ENCODE measurements around the gene RFX2. TPM values are rescaled to one million over a fixed set of nuclear protein-coding genes. Genes with fewer than 3 reads are reported as not detected.

RFX2 gene
- total and polyA plus RNA-seq, 12 donors = 2.3 to 10.4 (median 4.6) TPM

- Histone ChIP-seq H3K4me1 (replicated peaks in 1 of 2) (peaks cover 70 to 99% of the 10 kb centered on the region in 2 donors), H3K36me3 (replicated peaks in 1 of 2) (no peaks in the 10 kb centered on the region), H3K27me3 (no peaks in the 10 kb centered on the region), H3K4me3 (no peak overlapping the region), H3K27ac (peak overlapping the region in 3 of 5 donors; percentile 35 to 94 (median 93)), H3K9me3 (replicated peaks in 1 of 3) (no peaks in the 10 kb centered on the region)
- TF ChIP-seq CTCF (IDR thresholded peaks at IDR 0.05) (no peak), POLR2A (IDR thresholded peaks at IDR 0.05) (no peak)
- intact Hi-C loops (cut with DNase I) = loop anchor here in 1 of 2 donors (5.0 kb wide), 1 partner anchor 41 kb away; no protein-coding TSS in a partner anchor
- WGBS, 4 donors = 86 to 95% (median 90%) methylated on average over 13 to 21 of the region's 21 CpGs
- no peak for DNase-seq
Measured at GRCh38 chr19:5958074-5958850, 152.0 kb downstream of the RFX2 start.

GRCh38 chr19:5957170-5957569 lies 153.1 kb downstream of the RFX2 start:
- peak in 5 of 7 donors; percentile 68 to 79 (median 69) for DNase-seq
- TF ChIP-seq POLR2A (IDR thresholded peaks at IDR 0.05) = peak in 1 of 2 donors; percentile 10
- no peak for TF ChIP-seq CTCF (IDR thresholded peaks at IDR 0.05)
- Histone ChIP-seq H3K4me3 (no peak overlapping the region), H3K4me1 (replicated peaks in 1 of 2) (peaks cover 70 to 99% of the 10 kb centered on the region in 2 donors), H3K27me3 (no peaks in the 10 kb centered on the region), H3K36me3 (replicated peaks in 1 of 2) (no peaks in the 10 kb centered on the region), H3K9me3 (replicated peaks in 1 of 3) (no peaks in the 10 kb centered on the region), H3K27ac (peak overlapping the region in 3 of 5 donors; percentile 35 to 86 (median 81))
- intact Hi-C loops (cut with DNase I) = loop anchor here in 1 of 2 donors (5.0 kb wide), 1 partner anchor 40 kb away; no protein-coding TSS in a partner anchor
- WGBS, 4 donors = 45 to 52% (median 49%) methylated on average over 9 to 10 of the region's 10 CpGs

- peaks cover 68 to 99% of the 10 kb centered on the region in 2 donors for H3K4me1 ChIP-seq (replicated peaks in 1 of 2)
- H3K9me3 ChIP-seq (replicated peaks in 1 of 3) = no peaks in the 10 kb centered on the region
- intact Hi-C loops (cut with DNase I) = loop anchor here in 1 of 2 donors (5.0 kb wide), 1 partner anchor 39 kb away; no protein-coding TSS in a partner anchor
- no peaks in the 10 kb centered on the region for H3K27me3 ChIP-seq
- H3K4me3 ChIP-seq = no peak overlapping the region
- TF ChIP-seq CTCF (IDR thresholded peaks at IDR 0.05) (no peak), POLR2A (IDR thresholded peaks at IDR 0.05) (no peak)
- H3K27ac ChIP-seq = peak overlapping the region in 4 of 5 donors; percentile 34 to 86 (median 58)
- DNase-seq = peak in 1 of 7 donors; percentile 49
- H3K36me3 ChIP-seq (replicated peaks in 1 of 2) = no peaks in the 10 kb centered on the region
- 83 to 85% (median 84%) methylated on average over 10 to 12 of the region's 12 CpGs for WGBS, 4 donors
Measured at GRCh38 chr19:5956728-5957127, 153.6 kb downstream of the RFX2 start.

GRCh38 chr19:5956323-5956722 lies 154.0 kb downstream of the RFX2 start:
- WGBS, 4 donors = 51 to 59% (median 57%) methylated on average over 3 of the region's 3 CpGs
- Histone ChIP-seq H3K9me3 (replicated peaks in 1 of 3) (no peaks in the 10 kb centered on the region), H3K4me1 (replicated peaks in 1 of 2) (peaks cover 64 to 99% of the 10 kb centered on the region in 2 donors), H3K27ac (peak overlapping the region in 4 of 5 donors; percentile 34 to 86 (median 58)), H3K27me3 (no peaks in the 10 kb centered on the region), H3K36me3 (replicated peaks in 1 of 2) (no peaks in the 10 kb centered on the region), H3K4me3 (no peak overlapping the region)
- no peak for DNase-seq
- intact Hi-C loops (cut with DNase I) = loop anchor here in 1 of 2 donors (5.0 kb wide), 1 partner anchor 39 kb away; no protein-coding TSS in a partner anchor
- no peak for TF ChIP-seq CTCF (IDR thresholded peaks at IDR 0.05)
- TF ChIP-seq POLR2A (IDR thresholded peaks at IDR 0.05) = no peak
